Vagina (tissue), 2 donors: Measurements from ENCODE around the gene CYBC1.

Experiments used
- CTCF ChIP-seq, 3 experiments: fragments of 450-650 bp in 2 of 3; fragments of 200-600 bp in 1 of 3; sonication (generic) in 1 of 3; IDR thresholded peaks; one replicate each; pipeline ENCODE4 v1.5.1; 2017 to 2019; ENCODE audit warnings: antibody characterized with exemption in 3 of 3, mild to moderate bottlenecking in 2 of 3, moderate library complexity in 2 of 3
- POLR2A ChIP-seq, 2 donors: fragments of 450-650 bp; IDR thresholded peaks; one replicate each; pipeline ENCODE4 v1.6.1; 2017; ENCODE audit warnings: antibody characterized with exemption in 2 of 2, mild to moderate bottlenecking in 2 of 2, moderate library complexity in 2 of 2
- POLR2AphosphoS5 ChIP-seq, 2 donors: sonication (generic); formaldehyde crosslinking; IDR thresholded peaks; one replicate each; pipeline ENCODE4 v1.9.0; 2017; ENCODE audit warnings: antibody characterized with exemption in 2 of 2, mild to moderate bottlenecking in 2 of 2, low read depth in 1 of 2; ENCODE audit not compliant: insufficient read depth in 1 of 2

- TF ChIP-seq CTCF (IDR thresholded peaks at IDR 0.05) (no peak), POLR2A (IDR thresholded peaks at IDR 0.05) (no peak), POLR2AphosphoS5 (IDR thresholded peaks at IDR 0.05; ENCODE audit: insufficient read depth in 1 of 2, low read depth in 1 of 2) (no peak)
These were observed 15.4 kb downstream of the CYBC1 start for GRCh38 chr17:82435103-82435502.
